ENCODE data around the gene LARGE1. TPM values are rescaled to one million over a fixed set of nuclear protein-coding genes. Genes with fewer than 3 reads are reported as not detected.

LARGE1 gene
- total and polyA plus RNA-seq, 2 of the 13 experiments (the other 11 are each of a cell fraction or from before 2014, with no cell fraction given): 8.4 to 11.0 TPM

- TF ChIP-seq PAXIP1 (CRISPR knock-in tag; conservative IDR thresholded peaks at IDR 0.05) (no peak), TAF15 (IDR thresholded peaks at IDR 0.05; ENCODE audit: low read depth, low read length, poor library complexity, severe bottlenecking) (peak; percentile 54), TRAFD1 (CRISPR knock-in tag; IDR thresholded peaks at IDR 0.05; ENCODE audit: borderline replicate concordance) (no peak), FOXK2 (IDR thresholded peaks at IDR 0.05) (no peak), KAT8 (CRISPR knock-in tag; IDR thresholded peaks at IDR 0.05) (no peak), TCF12 (IDR thresholded peaks at IDR 0.05) (no peak), TCF12 (CRISPR knock-in tag; IDR thresholded peaks at IDR 0.05) (no peak), KLF9 (CRISPR knock-in tag; IDR thresholded peaks at IDR 0.05; ENCODE audit: low read depth) (no peak), LBX2 (CRISPR knock-in tag; IDR thresholded peaks at IDR 0.05; ENCODE audit: borderline replicate concordance) (no peak), ZNF576 (CRISPR knock-in tag; IDR thresholded peaks at IDR 0.05) (no peak), ZNF567 (CRISPR knock-in tag; IDR thresholded peaks at IDR 0.05; ENCODE audit: borderline replicate concordance) (no peak), MAFG (CRISPR knock-in tag; IDR thresholded peaks at IDR 0.05) (no peak), MEIS1 (CRISPR knock-in tag; IDR thresholded peaks at IDR 0.05; ENCODE audit: borderline replicate concordance) (no peak), REXO4 (CRISPR knock-in tag; IDR thresholded peaks at IDR 0.05; ENCODE audit: borderline replicate concordance) (no peak), ZNF850 (CRISPR knock-in tag; conservative IDR thresholded peaks at IDR 0.05) (no peak), CENPX (CRISPR knock-in tag; IDR thresholded peaks at IDR 0.05) (no peak), ZNF460 (CRISPR knock-in tag; IDR thresholded peaks at IDR 0.05; ENCODE audit: borderline replicate concordance) (no peak), CBX2 (IDR thresholded peaks at IDR 0.05; ENCODE audit: low read depth, low read length) (no peak), CBX2 (CRISPR knock-in tag; IDR thresholded peaks at IDR 0.05; ENCODE audit: low read depth) (no peak), ZNF704 (CRISPR knock-in tag; IDR thresholded peaks at IDR 0.05; ENCODE audit: borderline replicate concordance) (0 out of 2 replicates have a peak, but pooled peaks have one; percentile 45), NRL (CRISPR knock-in tag; IDR thresholded peaks at IDR 0.05; ENCODE audit: borderline replicate concordance) (0 out of 2 replicates have a peak, but pooled peaks have one; percentile 15), EEA1 (CRISPR knock-in tag; IDR thresholded peaks at IDR 0.05; ENCODE audit: borderline replicate concordance) (no peak)
These were observed 682 bp downstream of the LARGE1 start (continued) for GRCh38 chr22:33919391-33920196.
